ENCODE data around the gene UIMC1. TPM values are rescaled to one million over a fixed set of nuclear protein-coding genes. Genes with fewer than 3 reads are reported as not detected.

The UIMC1 gene
- total RNA-seq, 1 experiment from 2014 or later, result 46.8 TPM

- Histone ChIP-seq H3K36me3 (ENCODE audit: insufficient read depth, low read length, poor library complexity, severe bottlenecking) (peaks cover 43% of the 10 kb centered on the region), H3K9me3 (ENCODE audit: low read depth, low read length, poor library complexity, severe bottlenecking) (no peaks in the 10 kb centered on the region), H3K4me1 (ENCODE audit: insufficient read depth, low read length, poor library complexity, severe bottlenecking) (no peaks in the 10 kb centered on the region), H3K27ac (ENCODE audit: low read depth, low read length, poor library complexity, severe bottlenecking) (no peak overlapping the region), H3K27me3 (replicated peaks; ENCODE audit: insufficient read depth, low read depth, low read length, poor library complexity) (no peaks in the 10 kb centered on the region), H3K4me3 (ENCODE audit: low read depth, low read length, poor library complexity, severe bottlenecking) (no peak overlapping the region)
- no peak for DNase-seq (ENCODE audit: low spot score)
- TF ChIP-seq CTCF (conservative IDR thresholded peaks at IDR 0.05; ENCODE audit: low read depth, low read length) (no peak), EZH2 (IDR thresholded peaks at IDR 0.05; ENCODE audit: borderline replicate concordance, low read depth, low read length, poor library complexity, severe bottlenecking) (no peak)
- BruUV-seq (replicated peaks), result no TSS peak
- ChIA-PET POLR2A (ENCODE audit: low non-redundant PET) (no interaction called here), CTCF (no interaction called here)
- intact Hi-C loops (cut with micrococcal nuclease; ENCODE audit: unreplicated experiment), result no loop called here
These were observed 104.3 kb downstream of the UIMC1 start for GRCh38 chr5:176902102-176902814.

GRCh38 chr5:176901260-176902101 lies 105.1 kb downstream of the UIMC1 start:
- intact Hi-C loops (cut with micrococcal nuclease; ENCODE audit: unreplicated experiment), result no loop called here
- Histone ChIP-seq H3K4me1 (ENCODE audit: insufficient read depth, low read length, poor library complexity, severe bottlenecking) (no peaks in the 10 kb centered on the region), H3K36me3 (ENCODE audit: insufficient read depth, low read length, poor library complexity, severe bottlenecking) (peaks cover 35% of the 10 kb centered on the region), H3K27me3 (replicated peaks; ENCODE audit: insufficient read depth, low read depth, low read length, poor library complexity) (no peaks in the 10 kb centered on the region), H3K9me3 (ENCODE audit: low read depth, low read length, poor library complexity, severe bottlenecking) (no peaks in the 10 kb centered on the region), H3K4me3 (ENCODE audit: low read depth, low read length, poor library complexity, severe bottlenecking) (no peak overlapping the region), H3K27ac (ENCODE audit: low read depth, low read length, poor library complexity, severe bottlenecking) (no peak overlapping the region)
- TF ChIP-seq CTCF (conservative IDR thresholded peaks at IDR 0.05; ENCODE audit: low read depth, low read length), result no peak
- TF ChIP-seq EZH2 (IDR thresholded peaks at IDR 0.05; ENCODE audit: borderline replicate concordance, low read depth, low read length, poor library complexity, severe bottlenecking), result no peak
- no TSS peak for BruUV-seq (replicated peaks)
- no peak for DNase-seq (ENCODE audit: low spot score)
- ChIA-PET CTCF (no interaction called here), POLR2A (ENCODE audit: low non-redundant PET) (no interaction called here)

GRCh38 chr5:176900780-176901204 lies 105.8 kb downstream of the UIMC1 start:
- no peak overlapping the region for H3K27ac ChIP-seq (ENCODE audit: low read depth, low read length, poor library complexity, severe bottlenecking)
- POLR2A ChIA-PET (ENCODE audit: low non-redundant PET), result no interaction called here
- intact Hi-C loops (cut with micrococcal nuclease; ENCODE audit: unreplicated experiment), result no loop called here

More at GRCh38 chr5:176900780-176901204, 105.8 kb downstream of the UIMC1 start:
- DNase-seq (ENCODE audit: low spot score), result no peak
- no peaks in the 10 kb centered on the region for H3K9me3 ChIP-seq (ENCODE audit: low read depth, low read length, poor library complexity, severe bottlenecking)
- H3K4me3 ChIP-seq (ENCODE audit: low read depth, low read length, poor library complexity, severe bottlenecking), result no peak overlapping the region
- no TSS peak for BruUV-seq (replicated peaks)
- TF ChIP-seq CTCF (conservative IDR thresholded peaks at IDR 0.05; ENCODE audit: low read depth, low read length) (no peak), EZH2 (IDR thresholded peaks at IDR 0.05; ENCODE audit: borderline replicate concordance, low read depth, low read length, poor library complexity, severe bottlenecking) (no peak)
- no peaks in the 10 kb centered on the region for H3K27me3 ChIP-seq (replicated peaks; ENCODE audit: insufficient read depth, low read depth, low read length, poor library complexity)
- peaks cover 28% of the 10 kb centered on the region for H3K36me3 ChIP-seq (ENCODE audit: insufficient read depth, low read length, poor library complexity, severe bottlenecking)
- CTCF ChIA-PET, result no interaction called here
- H3K4me1 ChIP-seq (ENCODE audit: insufficient read depth, low read length, poor library complexity, severe bottlenecking), result no peaks in the 10 kb centered on the region

All from A673 (cell line).